Trophoblast cell (in vitro differentiated cells and primary cell): Measurements from ENCODE around the gene PRODH2.

Experiments
- DNase-seq, 2 donors: peaks; one replicate each; pipeline ENCODE4 v3.0.0-alpha.2; 2016
- H2AFZ ChIP-seq: 2 replicates; pipeline ENCODE4 v1.6.1; 2013; ENCODE audit warnings: low read length, moderate library complexity, mild to moderate bottlenecking; ENCODE audit not compliant: insufficient read depth, poor library complexity
- H2AK5ac ChIP-seq: 2 replicates; pipeline ENCODE4 v1.6.1; 2013; ENCODE audit warnings: mild to moderate bottlenecking, low read length
- H2BK120ac ChIP-seq: 2 replicates; pipeline ENCODE4 v1.6.1; 2013; ENCODE audit warnings: low read length, mild to moderate bottlenecking, moderate library complexity; ENCODE audit not compliant: insufficient read depth, poor library complexity
- H2BK12ac ChIP-seq: 2 replicates; pipeline ENCODE4 v1.6.1; 2013; ENCODE audit warnings: mild to moderate bottlenecking, low read length, moderate library complexity
- H2BK5ac ChIP-seq: 2 replicates; pipeline ENCODE4 v1.6.1; 2013; ENCODE audit warnings: low read length, low read depth, moderate library complexity, mild to moderate bottlenecking; ENCODE audit not compliant: poor library complexity
- H3K14ac ChIP-seq: 2 replicates; pipeline ENCODE4 v1.6.1; 2013; ENCODE audit warnings: mild to moderate bottlenecking, low read length
- H3K18ac ChIP-seq: 2 replicates; pipeline ENCODE4 v1.6.1; 2013; ENCODE audit warnings: mild to moderate bottlenecking, low read length
- H3K23ac ChIP-seq: 2 replicates; pipeline ENCODE4 v1.6.1; 2013; ENCODE audit warnings: low read length
- H3K27ac ChIP-seq: 2 replicates; pipeline ENCODE4 v1.5.1; 2013; ENCODE audit warnings: low read depth, mild to moderate bottlenecking, inconsistent platforms, low read length, moderate library complexity
- H3K27me3 ChIP-seq: 2 replicates; pipeline ENCODE4 v1.6.1; 2013; ENCODE audit warnings: inconsistent platforms, mild to moderate bottlenecking, low read length, moderate library complexity; ENCODE audit not compliant: insufficient read depth
- H3K36me3 ChIP-seq, 2 experiments: 1 replicate in 1 of 2; 2 replicates in 1 of 2; pipeline ENCODE4 v1.6.1; 2013; ENCODE audit warnings: low read length in 2 of 2, mild to moderate bottlenecking in 2 of 2, moderate library complexity in 1 of 2; ENCODE audit not compliant: insufficient read depth in 2 of 2, control insufficient read depth in 1 of 2
- H3K4ac ChIP-seq: 2 replicates; pipeline ENCODE4 v1.6.1; 2013; ENCODE audit warnings: low read depth, mild to moderate bottlenecking, low read length, moderate library complexity
- H3K4me1 ChIP-seq, 2 experiments: 1 replicate in 1 of 2; 2 replicates in 1 of 2; pipeline ENCODE4 v1.6.1; 2013; ENCODE audit warnings: low read length in 2 of 2, mild to moderate bottlenecking in 2 of 2, moderate library complexity in 1 of 2; ENCODE audit not compliant: insufficient read depth in 2 of 2, control insufficient read depth in 1 of 2
- H3K4me2 ChIP-seq: 2 replicates; pipeline ENCODE4 v1.6.1; 2013; ENCODE audit warnings: inconsistent platforms, mild to moderate bottlenecking, low read length, moderate library complexity
- H3K4me3 ChIP-seq: 2 replicates; pipeline ENCODE4 v1.5.1; 2013; ENCODE audit warnings: mild to moderate bottlenecking, low read depth, low read length, inconsistent platforms
- H3K79me1 ChIP-seq: one replicate; pipeline ENCODE4 v1.6.1; 2013; ENCODE audit warnings: low read length
- H3K79me2 ChIP-seq: 2 replicates; pipeline ENCODE4 v1.6.1; 2013; ENCODE audit warnings: low read length, mild to moderate bottlenecking; ENCODE audit not compliant: control insufficient read depth, insufficient read depth, poor library complexity
- H3K9ac ChIP-seq: 2 replicates; pipeline ENCODE4 v1.6.1; 2013; ENCODE audit warnings: mild to moderate bottlenecking, low read length
- H3K9me3 ChIP-seq: 2 replicates; pipeline ENCODE4 v1.6.1; 2013; ENCODE audit warnings: low read depth, mild to moderate bottlenecking, control low read depth, inconsistent platforms, low read length; ENCODE audit not compliant: insufficient read depth
- H4K12ac ChIP-seq: 2 replicates; pipeline ENCODE4 v1.6.1; 2013; ENCODE audit warnings: low read depth, mild to moderate bottlenecking, low read length, moderate library complexity
- H4K8ac ChIP-seq: 2 replicates; pipeline ENCODE4 v1.6.1; 2013; ENCODE audit warnings: low read depth, mild to moderate bottlenecking, low read length, moderate library complexity
- H4K91ac ChIP-seq: one replicate; pipeline ENCODE4 v1.6.1; 2013; ENCODE audit warnings: low read depth, mild to moderate bottlenecking, low read length, moderate library complexity
- WGBS: extraction: QIAGEN DNeasy Blood & Tissue Kit; methylation state at CpG from one replicate; pipeline ENCODE4 v1.1.7; 2013; ENCODE audit warnings: missing lambda C conversion rate; ENCODE audit not compliant: insufficient read length, insufficient coverage; ENCODE audit errors: extremely low coverage; 5-methylcytosine and 5-hydroxymethylcytosine counted together

PRODH2 gene

GRCh38 chr19:35792312-35792711 lies 20.3 kb downstream of the PRODH2 start:
- Histone ChIP-seq H2AFZ (no peak overlapping the region), H2BK12ac (no peak overlapping the region), H3K4me2 (no peak overlapping the region), H4K12ac (peak overlapping the region; percentile 39), H3K14ac (no peak overlapping the region), H3K4ac (no peak overlapping the region), H2BK120ac (no peak overlapping the region), H3K36me3 (peaks cover 0 to under 1% of the 10 kb centered on the region in 2 experiments), H4K91ac (no peak overlapping the region), H3K23ac (no peak overlapping the region), H3K27me3 (peaks cover 14% of the 10 kb centered on the region), H3K9ac (no peak overlapping the region), H2AK5ac (no peak overlapping the region), H3K79me2 (no peaks in the 10 kb centered on the region), H3K4me3 (no peak overlapping the region), H3K79me1 (no peaks in the 10 kb centered on the region), H3K27ac (no peak overlapping the region), H3K18ac (no peak overlapping the region), H2BK5ac (no peak overlapping the region), H3K9me3 (peaks cover 2% of the 10 kb centered on the region), H3K4me1 (no peaks in the 10 kb centered on the region), H4K8ac (no peak overlapping the region)
- DNase-seq = no peak
- no CpG with 5 or more reads among the region's 15 CpGs for WGBS

GRCh38 chr19:35791814-35792279 lies 20.8 kb downstream of the PRODH2 start:
- Histone ChIP-seq H3K18ac (no peak overlapping the region), H3K27me3 (peaks cover 9% of the 10 kb centered on the region), H3K36me3 (peaks cover 0 to 2% of the 10 kb centered on the region in 2 experiments), H2BK120ac (no peak overlapping the region), H4K91ac (no peak overlapping the region), H3K9me3 (peaks cover 2% of the 10 kb centered on the region), H3K79me1 (no peaks in the 10 kb centered on the region), H4K8ac (no peak overlapping the region), H3K4ac (no peak overlapping the region), H3K9ac (no peak overlapping the region), H2AFZ (no peak overlapping the region), H3K4me3 (no peak overlapping the region), H3K23ac (no peak overlapping the region), H2BK12ac (no peak overlapping the region), H3K14ac (no peak overlapping the region), H2AK5ac (no peak overlapping the region), H2BK5ac (no peak overlapping the region), H3K4me1 (no peaks in the 10 kb centered on the region), H3K4me2 (no peak overlapping the region), H3K79me2 (no peaks in the 10 kb centered on the region), H4K12ac (no peak overlapping the region), H3K27ac (no peak overlapping the region)
- no peak for DNase-seq
- WGBS = no CpG with 5 or more reads among the region's 9 CpGs

GRCh38 chr19:35790981-35791813 lies 21.4 kb downstream of the PRODH2 start:
- Histone ChIP-seq H3K27me3 (peaks cover 4% of the 10 kb centered on the region), H3K9ac (no peak overlapping the region), H3K36me3 (peaks cover 0 to 2% of the 10 kb centered on the region in 2 experiments), H3K27ac (no peak overlapping the region), H2BK5ac (no peak overlapping the region), H3K79me2 (no peaks in the 10 kb centered on the region), H2AFZ (no peak overlapping the region), H3K9me3 (peaks cover 2% of the 10 kb centered on the region), H2AK5ac (no peak overlapping the region), H3K4me2 (no peak overlapping the region), H3K18ac (no peak overlapping the region), H2BK12ac (no peak overlapping the region), H4K8ac (no peak overlapping the region), H3K14ac (no peak overlapping the region), H2BK120ac (no peak overlapping the region), H4K91ac (no peak overlapping the region), H4K12ac (no peak overlapping the region), H3K4me1 (no peaks in the 10 kb centered on the region), H3K4ac (no peak overlapping the region), H3K79me1 (no peaks in the 10 kb centered on the region), H3K23ac (no peak overlapping the region), H3K4me3 (no peak overlapping the region)
- DNase-seq = no peak
- WGBS = no CpG with 5 or more reads among the region's 20 CpGs

- H2AK5ac ChIP-seq = no peak overlapping the region
- DNase-seq = no peak
- no peak overlapping the region for H3K4ac ChIP-seq
- no peak overlapping the region for H3K9ac ChIP-seq
- H3K23ac ChIP-seq = no peak overlapping the region
- H2BK120ac ChIP-seq = no peak overlapping the region
- H3K27me3 ChIP-seq = no peaks in the 10 kb centered on the region
- H3K27ac ChIP-seq = no peak overlapping the region
- H3K4me1 ChIP-seq = no peaks in the 10 kb centered on the region
- H2BK5ac ChIP-seq = no peak overlapping the region
- no CpG with 5 or more reads among the region's 19 CpGs for WGBS
- no peak overlapping the region for H2AFZ ChIP-seq
- H3K4me3 ChIP-seq = no peak overlapping the region
- H4K12ac ChIP-seq = no peak overlapping the region
- H3K18ac ChIP-seq = no peak overlapping the region
- peaks cover 2% of the 10 kb centered on the region for H3K9me3 ChIP-seq
- no peak overlapping the region for H3K14ac ChIP-seq
- H4K91ac ChIP-seq = no peak overlapping the region
- no peaks in the 10 kb centered on the region for H3K79me1 ChIP-seq
- H2BK12ac ChIP-seq = no peak overlapping the region
- no peak overlapping the region for H3K4me2 ChIP-seq
- H3K79me2 ChIP-seq = no peaks in the 10 kb centered on the region
- no peak overlapping the region for H4K8ac ChIP-seq
- H3K36me3 ChIP-seq = peaks cover under 1 to 3% of the 10 kb centered on the region in 2 experiments
Observed at GRCh38 chr19:35789978-35790944, 22.4 kb downstream of the PRODH2 start.
